Stimulated activated CD4-positive, alpha-beta T cell treated with anti-CD3 and anti-CD28 coated beads, TNF-alpha, amount 100 ng/mL, for 24 hours (primary cell): Measurements from ENCODE around the gene DACH1.

Source experiments
- DNase-seq, 3 experiments: peaks; one replicate each; pipeline ENCODE4 v3.0.0-alpha.2; 2020; ENCODE audit warnings: low read depth in 3 of 3

DACH1 gene

DNA sequence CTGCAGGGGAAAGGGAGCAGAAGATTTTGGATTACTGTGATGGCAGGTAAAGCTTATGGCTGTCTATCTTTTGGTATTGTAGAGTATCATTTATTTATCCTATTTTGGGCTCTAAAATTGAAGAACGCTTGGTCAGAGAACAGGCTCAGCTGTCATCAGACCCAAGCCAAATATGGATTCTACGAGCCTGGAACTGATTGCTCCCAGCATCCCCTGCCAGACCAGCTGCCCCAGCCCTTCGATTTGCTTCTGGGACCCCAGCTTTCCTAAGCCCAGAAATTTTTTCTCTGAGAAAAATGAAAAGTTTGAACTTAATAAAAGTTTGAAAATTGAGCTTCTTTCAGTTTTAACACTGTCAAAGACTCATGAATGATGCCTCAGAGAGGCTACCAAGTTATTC, 472.8 kb downstream of the DACH1 start:
- DNase-seq: no peak
